UCSD-AML1 (cell line): ENCODE data around the gene KCNA5.
A peak's percentile ranks its signal among the peaks of the same experiment; 100 is the strongest.

Experiments
- DNase-seq: peaks from one replicate; lab custom pipeline; 2025; ENCODE audit not compliant: unreplicated experiment; lab: John Stamatoyannopoulos, UW

KCNA5 gene

DNA sequence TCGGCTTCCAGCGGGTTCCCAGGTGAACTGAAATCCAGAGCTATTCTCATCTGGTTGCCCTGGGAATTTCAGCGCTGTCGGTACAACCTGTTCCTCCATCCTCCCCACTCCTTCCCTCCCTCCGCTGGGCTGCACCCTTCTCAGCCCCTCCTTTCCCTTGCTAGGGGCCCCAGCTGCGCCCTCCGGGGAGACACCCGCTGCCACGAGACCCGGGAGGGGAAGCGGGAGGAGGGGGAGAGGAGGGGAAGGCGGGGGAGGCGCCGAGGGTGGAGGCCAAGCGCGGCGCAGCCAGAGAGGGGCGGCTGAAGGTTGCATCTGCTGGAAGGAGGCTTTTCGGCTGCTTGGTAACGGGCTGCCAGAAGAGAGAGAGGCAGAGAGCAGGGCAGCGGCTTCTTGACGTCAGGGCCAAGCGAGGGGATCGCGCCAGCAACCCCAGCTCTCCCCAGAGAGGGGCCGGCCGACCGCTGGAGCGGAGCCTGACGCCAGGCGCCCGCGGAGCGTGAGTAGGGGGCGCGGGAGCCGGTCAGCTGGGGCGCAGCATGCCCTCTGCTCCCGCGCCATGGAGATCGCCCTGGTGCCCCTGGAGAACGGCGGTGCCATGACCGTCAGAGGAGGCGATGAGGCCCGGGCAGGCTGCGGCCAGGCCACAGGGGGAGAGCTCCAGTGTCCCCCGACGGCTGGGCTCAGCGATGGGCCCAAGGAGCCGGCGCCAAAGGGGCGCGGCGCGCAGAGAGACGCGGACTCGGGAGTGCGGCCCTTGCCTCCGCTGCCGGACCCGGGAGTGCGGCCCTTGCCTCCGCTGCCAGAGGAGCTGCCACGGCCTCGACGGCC lies at the start of gene KCNA5:
Gene KCNA5, plus strand, starts transcription at position 291 of the 831 bp plus-strand sequence. Its CDS starts 269 bp downstream, at position 560.
- no peak for DNase-seq

DNA sequence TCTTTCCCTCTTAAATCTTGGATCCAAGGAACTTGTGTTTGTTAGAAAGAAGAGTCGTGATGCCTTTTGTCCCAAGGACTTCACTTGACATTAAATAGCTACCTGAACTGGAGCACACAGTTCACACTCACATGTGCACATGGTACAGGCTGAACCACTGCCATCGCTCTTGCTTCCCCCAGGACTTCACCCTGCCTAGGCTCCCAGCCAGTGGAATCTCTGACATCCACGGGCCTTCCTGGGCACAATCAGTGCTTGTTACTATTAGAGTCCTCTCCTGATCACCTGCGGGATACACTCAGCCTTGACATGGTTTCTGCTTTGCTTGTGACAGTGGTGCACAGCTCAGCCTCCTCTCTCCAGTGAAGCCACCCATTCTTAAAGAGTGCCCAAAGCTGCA lies 49.1 kb upstream of the KCNA5 start:
- DNase-seq, result no peak

DNA sequence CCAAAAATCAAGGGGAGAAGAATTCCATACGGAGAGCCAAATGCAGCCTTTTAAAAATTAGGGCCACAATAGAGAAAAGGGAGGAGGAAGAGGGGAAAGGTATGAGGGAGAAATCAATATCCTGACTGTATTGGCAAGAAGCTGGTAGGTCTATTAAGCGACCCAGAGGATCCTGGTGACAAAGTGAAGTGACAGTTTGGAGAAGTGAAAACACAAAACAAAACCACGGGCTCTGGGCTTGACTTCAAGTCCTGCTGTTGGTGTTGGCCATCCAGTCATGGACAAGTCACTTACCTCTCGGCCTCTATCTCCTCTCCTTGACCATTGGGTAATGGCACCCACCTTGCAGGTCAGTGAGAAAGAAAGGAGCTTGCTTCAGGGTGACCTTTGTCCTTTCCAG lies 47.0 kb upstream of the KCNA5 start:
- no peak for DNase-seq

DNA sequence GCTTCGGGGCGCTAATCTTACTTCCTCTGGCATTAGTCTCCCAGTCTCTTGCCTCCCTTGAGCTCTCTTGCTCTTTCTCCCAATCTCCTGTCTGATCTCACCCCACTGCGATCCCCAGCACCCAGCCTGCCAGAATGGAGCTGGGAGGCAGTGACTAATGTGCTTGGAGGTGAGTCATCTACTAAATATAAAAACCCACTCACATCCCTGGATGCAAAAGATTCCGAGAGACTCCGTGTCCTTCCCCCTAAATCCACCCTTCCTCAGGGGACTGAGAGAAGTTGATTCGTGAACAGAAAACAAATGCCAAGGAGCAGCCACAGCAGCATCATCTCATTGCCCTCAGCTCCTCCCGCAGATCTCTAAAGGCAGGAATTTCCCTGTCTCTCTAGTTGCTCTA lies 45.7 kb upstream of the KCNA5 start:
- DNase-seq, result no peak

DNA sequence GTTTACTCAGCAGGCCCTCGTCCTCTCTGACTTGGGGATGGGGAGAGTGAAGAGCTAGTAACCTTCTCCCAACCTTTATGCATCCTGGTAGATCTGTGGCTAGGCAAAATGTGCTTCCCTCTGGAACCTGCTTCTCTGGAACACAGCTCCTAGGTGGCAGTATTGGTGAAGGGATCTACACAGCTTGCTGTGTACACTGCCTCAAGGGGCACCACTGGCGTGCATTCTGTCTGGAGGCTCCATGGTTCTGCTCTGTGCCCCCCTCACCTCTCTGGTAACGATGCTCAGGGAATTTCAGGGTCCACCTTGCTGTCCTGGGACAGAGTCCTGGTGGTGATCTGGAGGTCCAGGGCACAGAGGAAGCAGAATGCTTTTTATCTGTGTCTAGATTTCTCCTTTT lies 43.5 kb upstream of the KCNA5 start:
- no peak for DNase-seq

DNA sequence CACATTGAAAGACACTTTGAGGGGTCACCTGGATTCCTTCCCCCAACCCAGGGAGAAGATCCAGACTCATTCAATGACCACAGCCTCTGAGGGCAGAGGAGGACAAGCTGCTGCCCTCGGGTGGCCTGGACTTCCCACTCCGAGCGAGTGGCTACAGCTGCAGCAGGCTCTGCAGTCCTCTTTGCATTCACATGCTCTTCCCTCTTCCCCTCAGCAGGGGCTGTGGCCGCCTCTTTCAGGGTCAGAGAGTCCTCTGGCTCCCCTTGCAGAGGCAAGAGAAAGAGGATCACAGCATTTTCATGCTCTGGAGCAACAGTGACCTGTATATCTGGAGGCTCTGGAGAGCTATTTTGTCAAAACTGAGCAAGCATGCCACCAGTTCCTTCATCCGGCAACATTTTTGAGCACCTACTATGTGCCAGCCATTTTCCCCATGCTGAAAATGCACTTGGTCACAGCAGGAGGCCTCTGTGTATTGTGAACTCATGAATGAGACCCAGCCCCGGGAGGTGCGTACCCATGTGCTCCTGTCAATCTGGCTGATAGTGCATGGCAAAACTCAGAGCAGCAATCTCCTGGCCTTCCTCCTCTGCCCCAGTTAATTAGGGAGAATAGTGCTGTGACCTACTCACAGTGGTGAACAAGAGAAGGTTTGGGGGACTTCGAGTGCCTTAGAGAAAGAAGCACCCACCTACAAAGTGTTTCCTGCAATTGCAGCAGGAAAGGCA lies 42.9 kb upstream of the KCNA5 start:
- DNase-seq, result no peak

DNA sequence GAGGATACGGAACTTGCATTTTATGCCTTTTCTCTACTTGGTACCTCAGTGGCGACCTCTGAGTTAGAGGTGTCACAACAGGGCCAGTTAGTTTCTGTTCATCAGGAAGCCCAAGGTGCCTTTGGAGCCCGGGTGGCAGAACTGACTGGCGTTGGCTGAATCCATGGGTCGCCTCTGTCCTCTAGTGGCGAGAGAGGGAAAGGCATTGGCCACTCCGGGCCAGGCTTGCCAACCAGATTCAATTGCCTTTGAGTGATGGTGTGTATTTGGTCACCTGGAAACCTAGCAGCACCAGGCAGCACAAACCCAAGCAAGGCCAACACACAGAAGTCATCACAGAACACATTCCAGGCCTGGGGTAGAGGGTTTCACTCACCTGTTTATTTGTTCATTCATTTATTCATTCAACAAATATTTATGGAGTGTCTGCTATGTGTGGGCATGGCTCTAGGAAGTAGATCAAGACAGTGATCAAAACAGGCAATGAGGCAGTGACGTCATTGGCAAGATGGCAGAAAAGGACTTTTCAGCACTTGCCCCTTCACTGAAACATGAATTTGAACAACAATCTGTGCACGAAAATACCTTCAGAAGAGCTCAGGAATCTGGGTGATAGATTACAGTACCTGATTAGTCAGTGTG lies 40.5 kb upstream of the KCNA5 start:
- peak; percentile 50 for DNase-seq

DNA sequence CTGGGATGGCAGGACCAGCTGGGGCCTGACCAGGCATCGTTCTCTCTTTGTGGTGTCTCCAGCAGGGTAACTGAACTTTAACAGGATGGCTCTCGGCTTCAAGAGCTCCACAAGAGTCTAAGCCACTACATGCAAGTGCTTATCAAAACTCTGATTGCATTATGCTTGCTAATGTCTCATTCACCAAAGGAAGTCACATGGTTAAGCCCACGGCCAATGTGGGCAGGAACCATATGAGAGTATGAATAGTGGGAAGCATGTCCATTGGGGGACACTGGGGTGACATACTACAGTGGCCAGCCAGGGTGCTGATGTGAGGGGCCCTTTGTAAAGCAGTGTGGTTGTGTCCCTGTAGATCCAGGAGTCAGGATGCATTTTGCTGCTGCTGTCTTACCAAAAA lies 35.0 kb upstream of the KCNA5 start:
- no peak for DNase-seq

DNA sequence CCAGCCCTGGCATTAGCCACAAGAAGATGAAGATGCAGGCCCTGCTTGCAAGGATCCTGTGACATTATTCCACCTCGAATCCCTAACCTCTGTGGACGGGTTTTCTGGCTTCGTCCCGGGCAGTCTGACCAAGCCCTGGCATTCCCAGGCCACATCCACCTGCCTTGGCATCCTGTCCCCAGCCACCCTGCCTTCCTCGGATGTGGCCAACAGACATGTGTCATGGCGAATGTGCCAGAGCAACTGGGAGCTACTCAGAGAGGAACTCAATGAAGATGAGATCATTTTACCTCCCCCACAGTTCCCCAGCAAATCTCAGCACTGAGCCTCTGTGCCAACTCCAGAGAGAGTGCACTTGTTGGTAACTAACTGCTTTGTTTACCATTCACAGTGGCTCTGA lies 33.5 kb upstream of the KCNA5 start:
- DNase-seq, result no peak

DNA sequence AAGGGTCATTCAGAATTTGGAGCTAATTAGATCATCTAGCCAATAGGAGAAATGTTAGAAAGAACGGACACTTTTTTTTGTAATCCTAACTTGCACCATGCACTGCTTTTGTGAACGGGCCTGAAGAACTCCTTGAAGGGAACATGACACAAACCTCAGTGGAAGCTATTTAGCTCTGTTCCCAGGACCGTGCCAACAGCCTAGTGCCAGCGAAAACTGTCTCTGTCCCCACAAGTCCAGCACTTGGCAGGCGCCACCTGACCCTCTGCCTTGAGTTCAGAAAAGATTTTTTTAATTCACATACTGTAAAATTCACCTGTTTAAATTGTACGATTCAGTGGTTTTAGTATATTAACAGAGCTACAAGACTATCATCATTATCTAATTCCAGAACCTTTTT lies 31.3 kb upstream of the KCNA5 start:
- DNase-seq, result no peak

DNA sequence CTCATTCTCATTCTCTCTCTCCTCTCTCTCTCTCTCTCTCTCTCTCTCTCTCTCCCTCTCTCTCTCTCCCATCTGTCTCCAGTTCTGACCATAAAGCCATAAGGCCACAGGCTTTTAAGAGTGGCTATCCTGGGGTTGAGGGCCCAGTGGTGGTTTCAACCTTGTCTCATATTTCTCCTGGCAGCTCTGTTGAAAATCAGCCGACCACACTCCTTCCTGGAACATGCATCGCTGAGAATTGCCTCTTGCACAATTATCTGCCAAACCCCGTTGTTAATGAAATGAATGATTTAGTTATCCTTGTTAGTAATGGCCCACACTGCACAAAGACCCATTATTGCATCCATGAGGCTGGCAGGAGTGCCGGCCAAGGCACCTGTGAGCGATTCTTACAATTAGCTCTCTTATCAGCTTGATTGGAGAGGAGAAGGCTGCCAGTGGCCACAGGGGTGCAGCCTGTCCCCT lies 30.4 kb upstream of the KCNA5 start:
- DNase-seq, result no peak

DNA sequence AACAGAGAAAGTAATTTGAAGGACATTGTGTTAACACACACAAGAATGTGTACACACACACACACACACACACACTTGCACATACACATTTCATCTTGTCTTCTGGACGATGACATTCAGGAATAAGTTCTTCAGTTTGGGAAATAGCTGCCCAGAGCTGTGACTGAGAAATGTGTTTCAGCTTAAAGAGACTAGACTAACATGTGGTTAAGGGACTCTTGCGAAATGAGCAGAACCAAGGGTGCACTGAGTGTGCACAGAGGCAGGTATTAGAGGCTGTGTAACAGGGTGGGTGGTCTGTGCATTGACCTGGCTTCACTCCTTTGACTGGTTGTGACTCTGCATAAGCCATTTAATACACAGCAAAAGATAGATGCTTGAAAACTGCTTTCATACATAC lies 29.4 kb upstream of the KCNA5 start:
- DNase-seq, result no peak

DNA sequence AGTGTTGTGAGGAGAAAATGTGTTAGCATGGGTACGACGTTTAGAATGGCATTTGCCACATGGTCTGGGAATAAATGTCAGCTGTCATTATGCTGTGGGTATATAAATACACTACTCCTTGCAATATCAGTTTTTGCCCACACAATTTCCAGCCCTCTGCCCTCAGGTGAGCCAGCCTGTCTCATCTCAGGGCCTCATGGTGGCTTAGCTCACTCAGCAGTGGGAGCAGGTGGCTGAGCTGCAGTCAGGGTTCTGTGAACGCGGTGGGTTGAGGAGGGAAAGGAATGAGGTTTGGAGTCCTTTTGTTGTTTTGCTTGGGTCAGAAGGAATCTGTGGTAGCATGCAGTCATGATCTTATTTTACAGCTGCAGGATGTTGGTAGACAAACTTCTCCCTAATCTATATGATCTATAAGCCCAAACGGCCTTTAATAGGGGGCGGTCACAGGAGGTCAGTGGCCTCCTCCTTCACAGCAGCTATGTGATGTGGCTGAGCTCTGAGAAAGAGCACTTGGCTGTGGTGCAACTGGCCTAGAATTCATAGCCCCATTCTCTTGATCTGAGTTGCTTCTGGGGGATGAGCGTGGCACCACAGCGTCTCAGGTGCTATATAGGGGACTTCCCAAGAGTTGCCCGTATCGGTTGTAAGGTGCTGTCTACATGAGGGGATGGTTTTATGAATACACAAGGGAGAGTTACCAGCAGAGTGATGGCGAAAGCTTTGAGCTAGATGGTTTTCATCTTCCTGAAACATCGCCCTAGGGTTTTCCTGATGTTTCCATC lies 27.8 kb upstream of the KCNA5 start:
- no peak for DNase-seq

DNA sequence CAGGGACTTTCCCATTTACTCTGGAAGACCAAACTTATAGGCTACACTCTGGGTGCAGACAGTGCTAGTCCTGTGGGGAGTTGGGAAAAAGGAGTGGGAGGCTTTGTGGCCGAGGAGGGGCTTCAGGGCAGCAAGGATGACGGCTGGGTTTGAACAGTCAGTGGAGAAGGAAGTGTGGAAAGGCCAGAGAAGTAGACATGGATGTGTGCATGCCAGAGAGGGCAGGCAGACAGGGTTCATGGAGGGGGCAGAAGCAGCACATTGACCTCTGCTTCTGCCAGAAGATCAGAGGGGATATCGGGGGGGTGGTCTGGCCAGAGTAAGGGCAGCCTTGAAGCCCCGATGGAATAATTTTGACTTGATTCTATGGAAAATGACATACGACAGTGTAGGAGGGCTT lies 27.2 kb upstream of the KCNA5 start:
- DNase-seq, result no peak

DNA sequence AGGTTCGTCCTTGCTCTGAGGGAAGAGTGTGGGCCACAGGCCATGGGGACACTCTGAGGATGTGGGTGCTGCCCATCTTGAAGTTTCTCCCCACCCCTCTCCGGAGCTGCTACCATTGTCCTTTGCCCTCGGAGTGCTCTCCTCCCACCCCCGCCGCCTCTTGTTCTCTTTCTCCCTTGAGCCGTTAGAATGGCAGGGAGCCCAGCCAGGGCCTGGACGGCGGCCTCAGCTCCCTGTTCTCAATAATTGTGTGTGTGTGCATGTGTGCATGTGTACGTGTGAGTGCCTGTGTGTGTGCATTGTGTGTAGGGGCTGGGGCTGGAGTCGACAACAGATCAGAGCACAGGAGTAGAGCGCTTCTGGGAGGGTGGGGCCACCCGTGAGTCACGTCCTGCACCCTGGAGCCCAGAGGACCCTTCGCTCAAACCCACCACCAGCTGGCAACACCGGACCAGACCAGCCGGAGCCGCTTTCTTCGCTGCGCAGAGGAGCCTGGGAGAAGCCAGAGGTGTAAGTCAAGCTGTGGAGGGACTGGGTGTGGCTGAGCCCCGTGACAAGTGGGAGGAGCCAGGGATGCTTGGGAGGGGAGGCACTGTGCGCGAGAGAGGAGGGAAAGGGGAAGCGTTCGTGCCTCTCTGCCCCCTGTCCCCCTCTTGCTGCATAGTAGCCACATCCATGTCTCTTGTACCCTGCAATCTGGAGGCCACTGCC lies 25.9 kb upstream of the KCNA5 start:
- DNase-seq, result no peak

DNA sequence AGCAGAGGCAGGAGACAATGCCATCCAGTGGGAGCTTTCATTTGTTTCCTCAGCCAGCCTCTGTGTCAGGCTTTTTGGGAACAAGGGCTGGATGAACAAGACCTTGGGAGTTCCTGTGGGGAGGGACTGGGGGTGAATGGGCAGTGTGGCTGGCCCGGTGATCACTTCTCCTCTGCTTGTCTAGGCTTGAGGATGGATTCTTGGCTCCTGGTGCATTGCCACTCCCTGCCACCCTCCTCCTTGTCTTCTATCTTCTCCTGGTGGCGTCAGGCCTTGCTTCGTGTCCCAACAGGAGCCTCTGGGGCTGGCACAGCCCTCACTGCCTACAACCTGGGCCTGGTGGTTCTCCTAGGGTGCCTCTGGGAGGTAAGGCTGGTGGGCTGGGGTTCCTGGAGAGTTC lies 25.0 kb upstream of the KCNA5 start:
- DNase-seq, result no peak

DNA sequence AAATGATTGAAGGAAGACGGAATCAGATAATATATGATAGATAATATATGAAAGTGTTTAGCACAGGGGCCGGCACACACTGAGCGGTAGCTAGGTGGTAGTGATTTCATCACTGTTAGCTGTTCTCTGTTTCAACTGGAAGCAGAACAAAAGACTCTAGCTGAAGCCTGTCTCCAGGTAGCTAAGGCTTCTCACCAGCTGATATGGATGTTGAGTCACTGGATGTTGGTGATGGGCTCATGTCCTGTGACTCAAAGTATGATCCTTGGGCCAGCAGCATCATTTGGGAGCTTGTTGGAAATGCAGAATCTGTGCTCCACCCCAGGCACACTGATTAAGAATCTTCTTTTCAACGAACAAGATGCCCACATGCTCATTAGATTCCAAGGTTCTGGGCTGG lies 21.7 kb upstream of the KCNA5 start:
- DNase-seq, result no peak

DNA sequence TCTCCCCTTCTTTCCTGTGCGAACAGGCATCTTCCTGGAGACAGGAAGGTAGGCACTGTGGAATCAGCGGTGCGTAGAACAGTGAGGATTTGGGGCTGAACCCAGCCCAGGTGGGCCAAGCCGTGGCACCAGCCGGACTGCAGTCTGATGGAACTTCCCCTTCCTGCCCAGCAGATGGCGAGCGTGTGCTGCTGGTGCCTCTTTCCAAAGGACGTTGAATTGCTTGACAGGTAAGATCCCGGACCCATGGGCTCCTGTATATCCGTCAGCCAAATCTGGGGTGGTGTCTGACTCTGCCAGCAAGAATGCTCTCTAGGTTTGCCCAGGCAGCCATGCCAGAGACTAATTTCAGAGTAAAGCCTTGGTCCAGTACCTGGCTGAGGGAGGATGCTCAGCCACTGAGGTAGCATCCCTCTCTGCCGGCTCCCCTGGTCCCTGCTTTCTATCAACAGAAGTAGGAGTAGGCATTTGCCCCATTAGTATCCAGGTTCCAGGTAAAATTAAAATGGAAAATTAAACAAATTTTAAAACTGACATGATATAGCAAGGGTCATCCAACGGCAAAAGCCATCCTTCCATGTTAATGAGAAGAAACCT lies 21.1 kb upstream of the KCNA5 start:
- DNase-seq, result peak; percentile 39

DNA sequence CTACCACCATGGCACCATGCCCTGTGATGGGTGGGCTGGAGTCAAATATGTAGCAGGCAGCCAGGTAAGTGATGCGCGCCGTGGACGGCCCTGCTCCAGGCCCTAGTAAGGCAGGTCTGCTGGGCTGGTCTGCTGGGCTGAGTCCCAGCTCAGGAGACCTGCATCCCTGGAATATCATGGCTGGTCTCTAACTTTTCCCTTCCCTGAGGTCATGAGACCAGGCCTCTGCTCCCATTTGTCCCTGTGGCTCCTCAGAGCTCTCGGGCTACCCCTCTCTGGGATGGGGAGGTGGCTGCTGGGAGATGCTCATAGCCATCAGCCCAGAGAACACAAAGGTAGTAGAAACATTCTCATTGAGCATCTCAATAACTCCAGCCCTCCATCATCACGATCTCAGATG lies 19.8 kb upstream of the KCNA5 start:
- no peak for DNase-seq

DNA sequence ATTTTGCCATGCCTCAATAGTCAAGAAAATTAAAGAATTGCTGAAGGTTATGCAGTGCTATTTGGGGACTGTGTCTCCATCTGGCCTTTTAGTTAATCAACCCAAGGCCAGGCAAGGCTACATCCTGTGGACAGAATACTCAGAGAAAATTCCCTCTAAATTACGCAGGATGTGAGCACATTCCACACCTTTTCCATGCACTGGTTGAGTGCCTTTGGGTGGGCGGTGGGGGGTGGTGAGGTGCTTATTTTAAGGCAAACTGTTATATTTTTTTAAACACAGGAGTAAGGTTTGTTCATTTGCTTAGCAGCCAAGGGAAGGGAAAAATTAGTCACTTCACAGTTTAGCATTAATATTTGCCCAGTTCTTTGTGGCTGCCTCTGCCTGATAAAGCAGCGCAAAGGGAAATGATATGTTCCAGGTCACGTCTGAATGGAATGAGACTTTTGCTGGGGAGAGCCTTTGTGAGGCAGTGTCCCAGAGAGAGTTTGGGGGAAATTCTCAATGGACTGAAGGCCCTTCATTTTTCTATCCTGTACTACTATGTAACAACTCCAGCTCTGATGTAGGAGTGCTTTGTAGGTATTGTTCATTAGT lies 17.2 kb upstream of the KCNA5 start:
- no peak for DNase-seq
